NCI-H2107 (cell line): Measurements from ENCODE around the gene HADHB.

Source experiments
- DNase-seq: peaks from one replicate; lab custom pipeline; 2025; lab: John Stamatoyannopoulos, UW

The HADHB gene

DNA sequence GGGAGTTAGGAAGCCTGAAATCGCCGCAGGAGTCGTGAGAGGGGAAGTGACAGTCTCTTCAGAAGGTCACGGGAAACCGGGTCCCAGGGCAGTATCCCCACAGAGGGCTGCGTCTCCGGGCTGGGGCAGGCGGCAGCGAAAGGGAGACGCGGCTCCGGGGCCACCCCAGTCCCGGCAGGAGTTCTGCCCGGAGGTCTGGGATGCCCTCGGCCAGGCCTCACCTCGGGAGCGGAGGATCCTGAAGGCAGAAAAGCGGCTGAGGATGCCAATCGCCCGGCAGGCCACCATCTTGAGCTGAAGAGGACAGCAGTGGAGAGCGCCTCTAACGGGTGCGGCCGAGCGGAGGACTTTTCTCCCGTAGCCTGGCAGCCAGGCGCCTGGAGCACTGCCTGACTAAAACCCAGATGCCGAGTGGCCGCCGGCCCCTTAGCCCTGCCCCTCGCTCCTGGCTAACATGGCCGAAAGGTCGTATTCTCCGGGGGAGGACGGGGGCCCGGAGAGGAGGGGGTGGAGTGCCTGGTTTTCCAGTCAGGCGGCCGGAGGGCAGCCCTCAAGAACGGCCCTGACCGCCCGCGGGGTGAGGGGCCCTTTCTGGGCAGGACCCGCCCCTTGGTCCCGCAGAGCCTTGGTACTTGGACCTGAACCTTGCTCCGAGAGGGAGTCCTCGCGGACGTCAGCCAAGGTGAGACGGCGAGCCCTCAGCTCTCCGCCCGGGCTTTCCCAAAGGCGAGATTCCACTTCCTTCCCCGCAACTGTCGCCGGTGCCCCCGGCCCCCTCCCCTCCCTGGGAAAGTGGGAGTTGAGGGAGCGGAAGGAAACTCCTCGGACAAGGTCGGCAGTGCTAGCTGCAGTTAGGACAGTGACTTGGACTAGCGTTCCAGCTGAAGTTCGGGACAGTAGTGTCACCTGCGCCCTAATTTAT, at the start of gene HADHB, which contains the start of gene HADHA:
Gene HADHB (plus strand): TSS at position 631 of the 922 bp plus-strand sequence. CDS start 9,316 bp downstream, outside the sequence.
Gene HADHA (minus strand): TSS at position 324 of the 922 bp plus-strand sequence. CDS start 36 bp downstream, at position 288.
- DNase-seq = peak; percentile 70

DNA sequence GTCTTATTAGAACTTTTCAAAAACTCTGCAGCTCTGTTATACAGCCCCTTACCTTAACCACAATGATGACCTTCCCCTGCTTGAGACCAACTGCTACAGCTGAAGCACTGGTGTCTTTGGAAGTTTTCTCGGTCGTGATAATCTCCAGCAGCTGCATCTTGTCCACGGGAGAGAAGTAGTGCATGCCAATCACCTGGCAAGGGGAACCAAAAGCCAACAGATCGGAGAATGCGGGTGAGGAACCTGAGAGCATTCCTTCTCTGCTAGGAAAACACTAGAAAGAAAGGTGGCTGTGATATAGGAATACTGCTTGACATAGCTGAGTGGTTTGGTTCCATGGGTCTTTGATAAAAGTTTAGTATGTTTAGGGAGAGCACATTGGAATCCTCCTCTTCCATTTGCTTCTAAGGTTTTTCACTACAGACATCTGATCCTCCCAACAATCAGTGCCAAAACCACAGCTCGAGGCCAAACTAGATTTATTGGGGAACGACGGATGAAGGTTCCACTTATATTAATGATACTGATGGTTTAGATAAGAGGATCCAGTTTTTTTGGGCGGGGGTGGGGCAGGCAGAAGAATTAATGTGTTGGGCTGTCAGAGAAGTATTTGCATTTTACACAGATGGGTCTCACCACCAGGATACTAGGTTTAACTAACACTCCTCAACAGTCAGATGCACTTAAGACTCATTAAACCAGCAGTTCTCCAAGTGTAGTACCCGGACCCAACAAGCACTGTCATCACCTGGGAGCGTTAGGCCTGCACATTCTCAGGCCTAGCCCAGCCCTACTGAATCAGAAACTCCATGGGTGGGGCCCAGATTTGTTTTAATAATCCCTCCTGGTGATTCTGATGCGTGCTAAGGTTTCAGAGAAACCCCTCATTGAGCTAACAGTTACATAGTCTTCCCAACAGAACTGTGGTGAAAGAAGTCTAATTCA, 49.4 kb upstream of the HADHB start:
- DNase-seq = no peak

DNA sequence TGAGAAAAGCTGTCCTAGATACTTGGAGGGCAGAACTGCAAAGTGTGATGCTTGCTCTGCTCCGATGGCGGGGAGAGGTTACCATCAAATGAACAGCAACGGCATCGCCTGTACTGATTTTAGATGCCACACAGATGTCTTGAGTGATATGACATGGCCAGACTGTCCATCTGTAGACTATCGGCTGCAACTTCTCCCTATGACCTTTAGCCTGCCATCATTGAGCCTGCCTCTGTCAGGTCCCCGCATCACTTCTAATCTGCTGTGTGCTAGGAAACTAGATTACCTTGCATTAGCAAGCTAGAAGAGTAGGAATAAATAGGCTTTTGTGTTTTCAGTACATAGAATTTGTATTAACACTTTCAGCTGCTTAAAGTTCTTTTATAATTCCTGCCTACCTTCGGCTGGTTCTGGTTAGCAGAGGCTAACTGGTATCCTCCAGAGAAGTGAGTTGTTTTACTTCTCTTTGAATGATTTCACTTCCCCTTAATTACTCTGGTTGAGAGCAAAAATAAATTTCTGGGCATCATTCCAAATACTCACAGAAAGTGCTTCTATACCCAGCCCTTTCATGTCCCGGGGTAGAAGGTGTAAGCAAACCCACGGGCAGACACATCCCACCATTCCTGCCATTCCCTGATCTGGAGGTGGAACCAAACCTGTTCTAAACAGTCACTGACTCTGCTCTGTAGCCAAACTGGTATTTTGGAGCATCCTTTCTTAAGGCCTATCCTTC, 47.9 kb upstream of the HADHB start:
- DNase-seq = no peak

DNA sequence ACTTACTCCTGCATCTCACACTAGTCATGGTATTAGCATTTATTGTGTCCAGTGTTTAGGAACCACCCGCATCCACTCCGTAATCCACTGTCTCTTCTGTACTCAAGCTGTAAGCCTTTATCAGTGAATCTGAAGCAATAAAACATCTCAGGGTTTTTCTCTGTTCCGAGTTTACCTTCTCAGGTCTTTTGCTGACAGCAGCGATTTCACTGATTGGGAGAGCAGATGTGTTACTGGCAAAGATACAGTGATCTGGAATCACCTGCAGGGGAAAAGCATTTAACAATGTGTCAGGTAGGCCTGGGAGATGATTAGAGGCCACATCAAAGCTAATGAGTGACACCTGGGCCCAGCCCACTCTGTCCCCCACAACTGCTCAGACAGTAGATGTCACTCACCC, 47.2 kb upstream of the HADHB start:
- no peak for DNase-seq

GRCh38 chr2:26202981-26203490, 41.7 kb upstream of the HADHB start:
- DNase-seq = no peak

DNA sequence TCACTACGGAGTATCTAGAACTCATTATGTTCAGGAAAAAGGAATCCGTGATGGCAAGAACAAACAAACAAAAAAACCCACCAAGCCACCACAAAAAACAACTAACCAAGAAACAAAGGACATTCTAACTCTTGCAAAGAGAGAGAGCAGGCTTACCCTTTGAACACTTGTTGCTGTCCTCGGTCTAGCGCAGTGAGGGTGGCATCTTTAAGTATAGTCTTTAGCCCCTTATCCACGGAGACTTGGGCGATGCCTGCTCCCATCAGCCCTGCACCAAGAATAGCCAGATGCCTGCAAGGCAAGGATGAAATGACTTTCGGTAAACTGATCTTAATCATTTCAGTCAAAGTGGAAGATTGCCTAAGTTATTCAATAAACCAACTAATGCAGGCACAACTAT, 40.8 kb upstream of the HADHB start:
- no peak for DNase-seq

DNA sequence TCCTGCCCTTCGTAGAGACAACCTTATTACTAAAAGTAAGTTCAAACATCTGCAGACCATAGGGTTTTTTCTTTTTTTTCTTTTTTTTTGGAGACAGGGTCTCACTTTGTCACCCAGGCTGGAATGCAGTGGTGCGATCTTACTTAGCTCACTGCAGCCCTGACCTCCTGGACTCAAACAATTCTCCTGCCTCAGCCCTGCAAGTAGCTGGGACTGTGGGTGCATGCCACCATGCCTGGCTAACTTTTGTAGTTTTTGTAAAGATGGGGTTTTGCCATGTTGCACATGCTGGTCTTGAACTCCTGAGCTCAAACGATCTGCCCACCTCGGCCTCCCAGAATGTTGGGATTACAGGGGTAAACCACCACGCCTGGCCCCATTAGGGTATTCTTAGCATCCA, 32.7 kb upstream of the HADHB start:
- DNase-seq = no peak

DNA sequence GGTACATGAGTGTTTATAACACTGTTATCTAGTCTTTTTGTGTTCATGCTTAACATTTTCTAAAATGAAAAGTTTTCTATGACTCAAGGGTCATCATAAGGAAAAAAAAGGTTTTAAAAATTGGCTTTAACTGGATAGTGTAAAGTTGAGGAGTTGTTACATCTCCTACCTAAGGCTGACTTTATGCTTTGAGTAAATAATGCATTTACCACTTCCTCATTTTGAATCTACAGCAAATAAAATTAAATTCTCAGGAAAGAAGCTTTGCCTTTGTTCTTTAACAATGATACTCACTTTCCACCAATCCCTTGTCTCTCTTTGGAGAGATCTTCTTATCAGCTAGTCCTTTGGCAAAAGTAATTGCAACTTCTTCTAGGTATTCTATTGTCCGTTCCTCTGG, 30.0 kb upstream of the HADHB start:
- no peak for DNase-seq

GRCh38 chr2:26215833-26216232, 28.9 kb upstream of the HADHB start:
- DNase-seq = no peak

- DNase-seq = no peak
These were observed 28.2 kb upstream of the HADHB start for GRCh38 chr2:26216587-26216986.

DNA sequence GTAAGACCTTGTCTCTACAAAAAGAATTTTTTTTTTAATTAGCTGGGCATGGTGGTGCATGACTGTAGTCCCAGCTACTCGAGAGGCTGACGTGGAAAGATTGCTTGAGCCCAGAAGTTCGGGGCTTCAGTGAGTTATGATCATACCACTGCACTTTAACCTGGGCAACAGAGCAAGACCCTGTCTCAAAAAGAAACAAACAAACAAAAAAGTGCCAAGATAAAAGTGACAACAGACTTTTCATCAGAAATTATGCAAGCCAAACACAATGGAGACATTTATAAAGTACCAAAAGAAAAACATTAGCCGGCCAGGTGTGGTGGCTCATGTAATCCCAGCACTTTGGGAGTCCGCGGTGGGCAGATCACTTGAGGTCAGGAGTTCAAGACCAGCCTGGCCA, 27.0 kb upstream of the HADHB start:
- no peak for DNase-seq

DNA sequence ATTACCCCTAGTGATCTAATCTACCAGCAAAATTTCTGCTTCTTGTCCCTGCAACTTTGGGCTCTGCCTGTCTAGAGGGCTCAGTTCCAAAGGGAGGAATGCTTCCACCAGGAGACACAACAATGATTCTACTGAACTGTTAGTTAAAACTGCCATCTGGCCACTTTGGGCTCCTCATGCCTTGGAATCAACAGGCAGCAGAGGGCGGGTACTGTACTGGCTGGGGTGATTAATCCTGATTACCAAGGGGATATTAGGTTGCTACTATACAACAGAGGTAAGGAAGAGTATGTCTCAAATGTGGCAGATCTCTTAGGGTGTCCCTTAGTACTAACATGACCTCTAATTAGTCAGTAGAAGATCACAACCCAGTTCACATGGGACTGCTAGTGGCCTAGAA, 21.7 kb upstream of the HADHB start:
- DNase-seq = no peak

DNA sequence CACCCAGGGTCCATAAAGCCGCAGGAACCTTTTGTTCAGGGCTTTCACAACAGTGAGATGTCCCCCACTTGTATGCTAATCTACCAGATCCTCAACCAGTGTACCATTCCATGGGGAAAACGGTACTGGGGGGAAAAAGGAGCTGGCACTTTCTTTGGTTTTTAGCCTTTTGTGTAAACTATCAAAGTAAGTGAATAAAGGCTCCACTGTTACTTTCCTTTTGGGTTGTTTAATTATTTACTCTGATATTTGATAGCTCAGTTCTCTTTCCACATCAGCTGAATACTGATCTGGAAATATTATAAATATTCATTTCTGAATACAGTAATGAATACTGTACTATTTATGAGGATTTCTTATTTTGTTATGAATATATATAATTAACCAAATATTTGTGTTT, 20.6 kb upstream of the HADHB start:
- DNase-seq = no peak

- DNase-seq = no peak
These were observed 15.1 kb upstream of the HADHB start for GRCh38 chr2:26229595-26229994.

DNA sequence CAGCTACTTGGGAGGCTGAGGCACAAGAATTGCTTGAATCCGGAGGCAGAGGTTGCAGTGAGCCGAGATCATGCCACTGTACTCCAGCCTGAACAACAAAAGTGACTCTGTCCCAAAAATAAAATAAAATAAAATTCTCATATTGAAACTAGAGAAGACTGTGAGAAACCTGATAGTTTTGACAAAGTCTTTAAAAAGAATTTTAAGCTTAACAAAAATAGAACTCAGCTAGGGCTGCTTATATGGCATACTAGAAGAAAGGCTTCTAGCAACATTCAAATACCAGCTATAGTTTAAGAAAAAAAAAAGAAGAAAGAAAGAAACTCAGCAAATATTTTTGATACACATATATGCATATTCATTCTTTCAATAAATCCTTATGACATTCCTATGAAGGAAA, 13.9 kb upstream of the HADHB start:
- DNase-seq = no peak

- no peak for DNase-seq
These were observed 9.7 kb upstream of the HADHB start for GRCh38 chr2:26235089-26235488.

- DNase-seq = no peak
These were observed 6.9 kb upstream of the HADHB start for GRCh38 chr2:26237868-26238267.

DNA sequence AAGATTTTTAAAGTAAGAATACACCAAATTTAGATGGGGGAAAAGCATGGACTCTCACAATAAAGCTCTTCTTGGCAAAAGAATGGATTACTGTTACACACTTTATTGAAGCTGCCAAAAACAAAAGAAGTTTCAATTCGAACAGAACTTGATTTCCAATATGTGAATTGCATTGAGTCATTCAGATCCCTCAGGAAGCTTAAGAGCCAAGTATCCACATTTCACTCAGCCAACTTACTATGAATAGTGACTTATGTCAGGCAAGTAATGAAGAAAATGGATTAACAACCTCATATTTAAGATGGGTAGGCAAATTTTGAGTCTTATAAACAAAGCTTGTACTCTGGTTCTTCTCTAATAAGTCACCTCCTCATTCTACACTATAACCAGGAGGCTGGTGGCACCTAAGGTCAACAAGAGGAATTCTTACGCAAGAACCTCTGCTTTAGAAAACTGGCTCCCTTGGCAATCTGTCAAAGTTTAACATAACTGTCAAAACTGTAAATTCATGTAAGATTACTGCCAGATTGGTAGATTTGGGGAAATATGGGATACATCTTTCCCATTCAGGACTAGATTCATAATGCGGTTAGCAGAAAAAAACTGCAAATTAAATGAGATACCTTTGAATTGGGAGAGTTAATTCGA, 6.3 kb upstream of the HADHB start:
- no peak for DNase-seq

- DNase-seq = no peak
These were observed 2.8 kb upstream of the HADHB start for GRCh38 chr2:26241928-26242436.

DNA sequence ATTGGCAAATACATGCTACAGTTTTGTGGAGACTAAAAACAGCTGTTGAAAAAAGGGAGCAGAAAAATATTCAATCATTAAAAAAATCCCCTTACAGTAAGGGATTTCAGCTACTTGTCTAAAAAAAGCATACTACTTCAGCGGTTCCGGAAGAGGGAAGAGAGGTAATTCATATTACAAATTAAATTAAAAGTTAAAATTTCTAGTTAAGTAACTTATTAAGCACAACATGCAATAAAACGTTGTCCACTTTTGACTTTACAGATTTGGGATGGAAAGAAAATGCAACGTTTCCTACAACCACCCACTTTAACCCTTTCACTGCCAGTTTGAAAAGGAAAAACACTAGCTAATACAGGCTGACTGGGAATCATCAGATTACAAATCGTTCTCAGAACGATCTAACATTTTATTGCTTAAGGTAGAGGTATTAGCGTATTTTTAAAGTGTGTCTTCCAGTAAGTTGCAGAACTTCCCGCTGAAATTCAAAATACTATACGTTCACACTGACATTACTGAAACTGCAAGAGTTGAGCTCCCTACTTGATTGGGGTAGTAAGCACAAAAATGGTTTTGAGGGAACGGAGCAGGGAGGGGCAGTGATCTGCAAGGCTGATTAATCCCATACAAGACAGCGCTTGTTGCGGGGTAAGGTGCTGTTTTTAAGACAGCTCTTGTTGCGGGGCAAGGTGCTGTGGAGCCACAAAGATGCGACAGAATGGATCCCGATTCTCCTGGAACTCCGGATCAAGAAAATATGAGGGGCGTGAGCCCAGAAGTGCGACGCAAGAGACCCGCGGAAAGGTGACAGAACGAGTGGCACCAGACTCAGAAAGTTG, 1.1 kb upstream of the HADHB start:
- DNase-seq = no peak
